Choroid plexus epithelial cell (primary cell): ENCODE results near the gene FBN2.
"Not testable (repeated sequence)": the region's sequence is repeated elsewhere in the genome, so short reads cannot be mapped to it uniquely, and the experiment has no call there.

ENCODE experiments used
- DNase-seq: peaks from one replicate; pipeline ENCODE4 v3.0.0-alpha.2; 2010; ENCODE audit warnings: low read depth
- H3K4me3 ChIP-seq: 2 replicates; pipeline ENCODE4 v1.5.1; 2011; ENCODE audit warnings: low read depth, mild to moderate bottlenecking, control low read depth, low read length, moderate library complexity
- CTCF ChIP-seq: conservative IDR thresholded peaks from 2 replicates; pipeline ENCODE4 v1.5.1; 2011; ENCODE audit warnings: low read depth, mild to moderate bottlenecking, control low read depth, inconsistent platforms, low read length, moderate library complexity

FBN2 gene

GRCh38 chr5:128455841-128456361, 82.1 kb downstream of the FBN2 start:
- no peak for DNase-seq
- H3K4me3 ChIP-seq = no peak overlapping the region
- TF ChIP-seq CTCF = no peak

DNA sequence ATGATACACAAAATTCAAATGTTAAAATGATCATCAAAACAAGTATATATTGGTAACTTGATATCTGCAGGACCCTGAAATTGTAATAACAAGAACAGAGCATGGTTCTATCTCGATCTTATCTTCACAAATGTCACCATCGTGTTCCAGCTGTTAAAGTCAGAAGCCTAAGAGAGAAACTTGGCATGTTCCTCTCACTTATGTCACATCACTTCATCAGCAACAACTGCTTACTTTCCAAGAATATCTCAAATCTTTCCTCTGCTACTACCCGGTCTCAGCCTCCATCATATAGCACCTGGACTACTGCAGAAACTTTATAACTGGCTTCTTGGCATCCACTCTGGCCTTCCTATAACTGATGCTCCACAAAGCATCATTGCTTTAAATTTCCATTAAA, 84.9 kb downstream of the FBN2 start:
- H3K4me3 ChIP-seq = no peak overlapping the region
- no peak for TF ChIP-seq CTCF
- no peak for DNase-seq

DNA sequence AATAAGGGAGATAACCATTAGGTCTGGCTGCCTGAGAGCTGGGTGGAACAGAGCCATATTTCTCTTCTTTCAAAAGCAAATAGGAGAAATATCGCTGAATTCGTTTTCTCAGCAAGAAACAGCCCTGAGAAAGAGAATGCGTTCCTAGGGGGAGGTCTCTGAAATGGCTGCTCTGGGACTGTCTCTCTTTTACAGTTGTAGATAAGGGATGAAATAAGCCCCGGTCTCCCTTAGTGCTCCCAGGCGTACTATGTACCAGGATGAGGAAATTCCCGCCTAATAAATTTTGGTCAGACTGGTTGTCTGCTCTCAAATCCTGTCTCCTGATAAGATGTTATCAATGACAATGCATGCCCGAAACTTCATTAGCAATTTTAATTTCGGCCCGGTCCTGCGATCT, 90.8 kb downstream of the FBN2 start:
- DNase-seq, H3K4me3 ChIP-seq: not testable (repeated sequence)

GRCh38 chr5:128441941-128442350, 96.1 kb downstream of the FBN2 start:
- no peak for TF ChIP-seq CTCF
- H3K4me3 ChIP-seq = no peak overlapping the region
- no peak for DNase-seq

GRCh38 chr5:128441165-128441564, 96.9 kb downstream of the FBN2 start:
- no peak overlapping the region for H3K4me3 ChIP-seq
- no peak for DNase-seq
- TF ChIP-seq CTCF = no peak

DNA sequence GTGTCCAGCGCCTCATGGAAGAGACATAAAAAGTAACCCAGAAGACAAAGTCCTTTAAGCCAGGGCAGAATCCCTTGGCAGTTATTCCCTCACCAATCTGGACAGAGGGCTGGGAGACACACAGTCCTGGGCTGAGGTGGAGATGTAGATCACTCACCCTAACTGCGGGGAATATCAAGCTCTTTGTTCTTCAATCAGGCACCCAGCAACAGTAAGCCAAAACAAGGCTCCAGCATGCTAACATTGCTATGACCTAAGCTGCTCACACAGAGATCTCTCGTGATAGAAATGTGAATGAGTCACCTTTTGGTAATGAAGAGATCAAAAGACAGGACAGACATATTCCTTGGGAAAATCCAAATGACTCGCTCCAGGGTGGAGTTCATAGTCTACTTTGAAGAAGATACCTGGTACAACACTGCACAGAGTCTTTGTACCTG, 101.3 kb downstream of the FBN2 start:
- TF ChIP-seq CTCF = no peak
- peak; percentile 93 for DNase-seq
- H3K4me3 ChIP-seq = no peak overlapping the region

GRCh38 chr5:128435861-128436260, 102.2 kb downstream of the FBN2 start:
- no peak overlapping the region for H3K4me3 ChIP-seq
- DNase-seq = no peak
- TF ChIP-seq CTCF = no peak
